ENCODE measurements around the gene SZT2.

GRCh38 chr1:43438953-43439581, 49.4 kb downstream of the SZT2 start:
- TF ChIP-seq CTCF (IDR thresholded peaks at IDR 0.05; ENCODE audit: low read depth, low read length) (no peak), EZH2phosphoT487 (IDR thresholded peaks at IDR 0.05; ENCODE audit: low read depth) (no peak)

All from OCI-LY3 (cell line).